ENCODE measurements around the gene CDK3.
"Not testable (repeated sequence)": the region's sequence is repeated elsewhere in the genome, so short reads cannot be mapped to it uniquely, and the experiment has no call there.

CDK3 gene

GRCh38 chr17:76025294-76025693 is 24.6 kb downstream of the CDK3 start:
- Histone ChIP-seq H3K9me3 (ENCODE audit: low read length) (no peaks in the 10 kb centered on the region), H3K4me3 (ENCODE audit: low read length) (no peak overlapping the region), H3K36me3 (ENCODE audit: insufficient read depth, low read length) (no peaks in the 10 kb centered on the region), H3K4me1 (ENCODE audit: insufficient read depth, low read length) (peaks cover 7% of the 10 kb centered on the region), H3K27me3 (ENCODE audit: insufficient read depth, low read length) (peaks cover 3% of the 10 kb centered on the region), H2AFZ (ENCODE audit: low read depth, low read length) (no peak overlapping the region)

- H3K27me3 ChIP-seq (ENCODE audit: insufficient read depth, low read length), result peaks cover 3% of the 10 kb centered on the region
- no peaks in the 10 kb centered on the region for H3K9me3 ChIP-seq (ENCODE audit: low read length)
- peaks cover 7% of the 10 kb centered on the region for H3K4me1 ChIP-seq (ENCODE audit: insufficient read depth, low read length)
- no peak overlapping the region for H3K4me3 ChIP-seq (ENCODE audit: low read length)
- no peak overlapping the region for H2AFZ ChIP-seq (ENCODE audit: low read depth, low read length)
- no peaks in the 10 kb centered on the region for H3K36me3 ChIP-seq (ENCODE audit: insufficient read depth, low read length)
Observed at GRCh38 chr17:76026714-76027158, 26.1 kb downstream of the CDK3 start.

GRCh38 chr17:76027159-76027839 is 26.6 kb downstream of the CDK3 start, which contains the start of gene EVPL:
EVPL (minus strand) TSS chr17:76027306; CDS start chr17:76027198, 108 bp downstream.
- Histone ChIP-seq H3K4me1 (ENCODE audit: insufficient read depth, low read length) (peaks cover 7% of the 10 kb centered on the region), H2AFZ (ENCODE audit: low read depth, low read length) (no peak within 1 kb of the TSS), H3K9me3 (ENCODE audit: low read length) (no peaks in the 10 kb centered on the region), H3K27me3 (ENCODE audit: insufficient read depth, low read length) (peaks cover 3% of the 10 kb centered on the region), H3K36me3 (ENCODE audit: insufficient read depth, low read length) (no peaks in the 10 kb centered on the region), H3K4me3 (ENCODE audit: low read length) (no peak within 1 kb of the TSS)

GRCh38 chr17:76032073-76032779 is 31.6 kb downstream of the CDK3 start:
- H3K4me3 ChIP-seq (ENCODE audit: low read length), result no peak overlapping the region
- peaks cover 7% of the 10 kb centered on the region for H3K4me1 ChIP-seq (ENCODE audit: insufficient read depth, low read length)
- no peaks in the 10 kb centered on the region for H3K9me3 ChIP-seq (ENCODE audit: low read length)
- H2AFZ ChIP-seq (ENCODE audit: low read depth, low read length), result no peak overlapping the region
- H3K36me3 ChIP-seq (ENCODE audit: insufficient read depth, low read length), result no peaks in the 10 kb centered on the region
- no peaks in the 10 kb centered on the region for H3K27me3 ChIP-seq (ENCODE audit: insufficient read depth, low read length)

GRCh38 chr17:76032780-76033108 is 32.1 kb downstream of the CDK3 start:
- no peaks in the 10 kb centered on the region for H3K9me3 ChIP-seq (ENCODE audit: low read length)
- no peaks in the 10 kb centered on the region for H3K36me3 ChIP-seq (ENCODE audit: insufficient read depth, low read length)
- peaks cover 7% of the 10 kb centered on the region for H3K4me1 ChIP-seq (ENCODE audit: insufficient read depth, low read length)
- no peak overlapping the region for H3K4me3 ChIP-seq (ENCODE audit: low read length)
- H3K27me3 ChIP-seq (ENCODE audit: insufficient read depth, low read length), result no peaks in the 10 kb centered on the region
- H2AFZ ChIP-seq (ENCODE audit: low read depth, low read length), result no peak overlapping the region

GRCh38 chr17:76033139-76033538 is 32.5 kb downstream of the CDK3 start:
- H3K27me3 ChIP-seq (ENCODE audit: insufficient read depth, low read length), result no peaks in the 10 kb centered on the region
- H2AFZ ChIP-seq (ENCODE audit: low read depth, low read length), result no peak overlapping the region
- peaks cover 3% of the 10 kb centered on the region for H3K36me3 ChIP-seq (ENCODE audit: insufficient read depth, low read length)
- no peak overlapping the region for H3K4me3 ChIP-seq (ENCODE audit: low read length)
- H3K4me1 ChIP-seq (ENCODE audit: insufficient read depth, low read length), result peaks cover 7% of the 10 kb centered on the region
- no peaks in the 10 kb centered on the region for H3K9me3 ChIP-seq (ENCODE audit: low read length)

GRCh38 chr17:76034428-76035350 is 34.0 kb downstream of the CDK3 start:
- Histone ChIP-seq H3K9me3 (ENCODE audit: low read length) (no peaks in the 10 kb centered on the region), H2AFZ (ENCODE audit: low read depth, low read length) (no peak overlapping the region), H3K4me3 (ENCODE audit: low read length) (no peak overlapping the region), H3K36me3 (ENCODE audit: insufficient read depth, low read length) (peaks cover 19% of the 10 kb centered on the region), H3K4me1 (ENCODE audit: insufficient read depth, low read length) (peaks cover 3% of the 10 kb centered on the region), H3K27me3 (ENCODE audit: insufficient read depth, low read length) (no peaks in the 10 kb centered on the region)

- Histone ChIP-seq H3K27me3 (ENCODE audit: insufficient read depth, low read length) (no peaks in the 10 kb centered on the region), H3K4me3 (ENCODE audit: low read length) (no peak overlapping the region), H3K36me3 (ENCODE audit: insufficient read depth, low read length) (peaks cover 38% of the 10 kb centered on the region), H2AFZ (ENCODE audit: low read depth, low read length) (no peak overlapping the region), H3K4me1 (ENCODE audit: insufficient read depth, low read length) (no peaks in the 10 kb centered on the region), H3K9me3 (ENCODE audit: low read length) (no peaks in the 10 kb centered on the region)
Observed at GRCh38 chr17:76036497-76037261, 36.0 kb downstream of the CDK3 start.

GRCh38 chr17:76038050-76038449 is 37.4 kb downstream of the CDK3 start:
- Histone ChIP-seq H3K9me3 (ENCODE audit: low read length) (no peaks in the 10 kb centered on the region), H2AFZ (ENCODE audit: low read depth, low read length) (no peak overlapping the region), H3K36me3 (ENCODE audit: insufficient read depth, low read length) (peaks cover 40% of the 10 kb centered on the region), H3K4me1 (ENCODE audit: insufficient read depth, low read length) (no peaks in the 10 kb centered on the region), H3K4me3 (ENCODE audit: low read length) (no peak overlapping the region), H3K27me3 (ENCODE audit: insufficient read depth, low read length) (no peaks in the 10 kb centered on the region)

- no peaks in the 10 kb centered on the region for H3K9me3 ChIP-seq (ENCODE audit: low read length)
- H3K27me3 ChIP-seq (ENCODE audit: insufficient read depth, low read length), result no peaks in the 10 kb centered on the region
- no peaks in the 10 kb centered on the region for H3K4me1 ChIP-seq (ENCODE audit: insufficient read depth, low read length)
- H2AFZ ChIP-seq (ENCODE audit: low read depth, low read length), result no peak overlapping the region
- H3K36me3 ChIP-seq (ENCODE audit: insufficient read depth, low read length), result peaks cover 50% of the 10 kb centered on the region
- no peak overlapping the region for H3K4me3 ChIP-seq (ENCODE audit: low read length)
Observed at GRCh38 chr17:76039121-76039520, 38.5 kb downstream of the CDK3 start.

- no peaks in the 10 kb centered on the region for H3K4me1 ChIP-seq (ENCODE audit: insufficient read depth, low read length)
- no peaks in the 10 kb centered on the region for H3K27me3 ChIP-seq (ENCODE audit: insufficient read depth, low read length)
- no peak overlapping the region for H3K4me3 ChIP-seq (ENCODE audit: low read length)
- no peaks in the 10 kb centered on the region for H3K9me3 ChIP-seq (ENCODE audit: low read length)
- H3K36me3 ChIP-seq (ENCODE audit: insufficient read depth, low read length), result peaks cover 61% of the 10 kb centered on the region
- H2AFZ ChIP-seq (ENCODE audit: low read depth, low read length), result no peak overlapping the region
Observed at GRCh38 chr17:76040376-76040775, 39.7 kb downstream of the CDK3 start.

GRCh38 chr17:76042868-76043267 is 42.2 kb downstream of the CDK3 start:
- H3K9me3 ChIP-seq (ENCODE audit: low read length); H3K4me3 ChIP-seq (ENCODE audit: low read length); H3K4me1 ChIP-seq (ENCODE audit: insufficient read depth, low read length); H2AFZ ChIP-seq (ENCODE audit: low read depth, low read length); H3K27me3 ChIP-seq (ENCODE audit: insufficient read depth, low read length): not testable (repeated sequence)
- peaks cover 82% of the 10 kb centered on the region for H3K36me3 ChIP-seq (ENCODE audit: insufficient read depth, low read length)
